Prostate gland (tissue), 2 donors: Measurements from ENCODE around the gene SUCLG2.

ENCODE experiments used
- POLR2AphosphoS5 ChIP-seq: sonication (generic); formaldehyde crosslinking; IDR thresholded peaks from one replicate; pipeline ENCODE4 v1.6.1; 2017; ENCODE audit warnings: antibody characterized with exemption
- TF ChIP-seq, protein P1 (sequence below), 4 experiments: fragments of 200-600 bp in 2 of 4; fragments of 450-650 bp in 2 of 4; sonication (generic) in 2 of 4; IDR thresholded peaks; 1 replicate in 3 of 4; 2 replicates in 1 of 4; pipeline ENCODE4 v1.5.1; 2016 to 2019; ENCODE audit warnings: antibody characterized with exemption in 4 of 4, mild to moderate bottlenecking in 2 of 4, moderate library complexity in 2 of 4

DNA sequence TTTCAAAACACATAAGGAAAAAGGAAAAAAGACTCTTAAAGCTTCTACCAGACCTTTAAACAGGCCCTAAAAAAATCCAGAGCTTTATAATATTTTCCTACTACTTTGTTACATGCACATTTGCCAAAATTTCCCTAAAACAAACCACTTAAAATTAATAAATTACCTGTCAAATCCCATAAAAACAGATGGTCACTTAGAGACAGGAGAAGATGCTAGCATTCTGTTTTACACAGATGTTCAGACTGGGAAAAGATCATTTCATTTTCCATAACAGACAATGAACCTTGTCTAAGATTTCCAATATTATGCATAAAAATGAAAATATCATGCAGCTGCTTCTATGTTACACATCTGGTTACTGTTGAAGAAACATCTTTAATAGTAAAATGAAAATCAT lies 66.6 kb downstream of the SUCLG2 start:
- no peak for TF ChIP-seq POLR2AphosphoS5
- TF ChIP-seq, protein P1, sequence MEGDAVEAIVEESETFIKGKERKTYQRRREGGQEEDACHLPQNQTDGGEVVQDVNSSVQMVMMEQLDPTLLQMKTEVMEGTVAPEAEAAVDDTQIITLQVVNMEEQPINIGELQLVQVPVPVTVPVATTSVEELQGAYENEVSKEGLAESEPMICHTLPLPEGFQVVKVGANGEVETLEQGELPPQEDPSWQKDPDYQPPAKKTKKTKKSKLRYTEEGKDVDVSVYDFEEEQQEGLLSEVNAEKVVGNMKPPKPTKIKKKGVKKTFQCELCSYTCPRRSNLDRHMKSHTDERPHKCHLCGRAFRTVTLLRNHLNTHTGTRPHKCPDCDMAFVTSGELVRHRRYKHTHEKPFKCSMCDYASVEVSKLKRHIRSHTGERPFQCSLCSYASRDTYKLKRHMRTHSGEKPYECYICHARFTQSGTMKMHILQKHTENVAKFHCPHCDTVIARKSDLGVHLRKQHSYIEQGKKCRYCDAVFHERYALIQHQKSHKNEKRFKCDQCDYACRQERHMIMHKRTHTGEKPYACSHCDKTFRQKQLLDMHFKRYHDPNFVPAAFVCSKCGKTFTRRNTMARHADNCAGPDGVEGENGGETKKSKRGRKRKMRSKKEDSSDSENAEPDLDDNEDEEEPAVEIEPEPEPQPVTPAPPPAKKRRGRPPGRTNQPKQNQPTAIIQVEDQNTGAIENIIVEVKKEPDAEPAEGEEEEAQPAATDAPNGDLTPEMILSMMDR (IDR thresholded peaks at IDR 0.05) = no peak
